ENCODE results near the gene NFKBIB.
"Not testable (repeated sequence)": the region's sequence is repeated elsewhere in the genome, so short reads cannot be mapped to it uniquely, and the experiment has no call there.

Gene NFKBIB

GRCh38 chr19:38880076-38880881, 19.5 kb upstream of the NFKBIB start:
- no peak for DNase-seq (ENCODE audit: extremely low read depth, low read depth)
- TF ChIP-seq, protein P1, sequence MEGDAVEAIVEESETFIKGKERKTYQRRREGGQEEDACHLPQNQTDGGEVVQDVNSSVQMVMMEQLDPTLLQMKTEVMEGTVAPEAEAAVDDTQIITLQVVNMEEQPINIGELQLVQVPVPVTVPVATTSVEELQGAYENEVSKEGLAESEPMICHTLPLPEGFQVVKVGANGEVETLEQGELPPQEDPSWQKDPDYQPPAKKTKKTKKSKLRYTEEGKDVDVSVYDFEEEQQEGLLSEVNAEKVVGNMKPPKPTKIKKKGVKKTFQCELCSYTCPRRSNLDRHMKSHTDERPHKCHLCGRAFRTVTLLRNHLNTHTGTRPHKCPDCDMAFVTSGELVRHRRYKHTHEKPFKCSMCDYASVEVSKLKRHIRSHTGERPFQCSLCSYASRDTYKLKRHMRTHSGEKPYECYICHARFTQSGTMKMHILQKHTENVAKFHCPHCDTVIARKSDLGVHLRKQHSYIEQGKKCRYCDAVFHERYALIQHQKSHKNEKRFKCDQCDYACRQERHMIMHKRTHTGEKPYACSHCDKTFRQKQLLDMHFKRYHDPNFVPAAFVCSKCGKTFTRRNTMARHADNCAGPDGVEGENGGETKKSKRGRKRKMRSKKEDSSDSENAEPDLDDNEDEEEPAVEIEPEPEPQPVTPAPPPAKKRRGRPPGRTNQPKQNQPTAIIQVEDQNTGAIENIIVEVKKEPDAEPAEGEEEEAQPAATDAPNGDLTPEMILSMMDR (IDR thresholded peaks at IDR 0.05; ENCODE audit: low read depth, low read length): no peak

- TF ChIP-seq, protein P1 (IDR thresholded peaks at IDR 0.05; ENCODE audit: low read depth, low read length): no peak
- no peak for DNase-seq (ENCODE audit: extremely low read depth, low read depth)
These were observed 18.7 kb upstream of the NFKBIB start for GRCh38 chr19:38880882-38881609.

- TF ChIP-seq, protein P1 (IDR thresholded peaks at IDR 0.05; ENCODE audit: low read depth, low read length): no peak
- no peak for DNase-seq (ENCODE audit: extremely low read depth, low read depth)
These were observed 16.5 kb upstream of the NFKBIB start for GRCh38 chr19:38883286-38883685.

DNA sequence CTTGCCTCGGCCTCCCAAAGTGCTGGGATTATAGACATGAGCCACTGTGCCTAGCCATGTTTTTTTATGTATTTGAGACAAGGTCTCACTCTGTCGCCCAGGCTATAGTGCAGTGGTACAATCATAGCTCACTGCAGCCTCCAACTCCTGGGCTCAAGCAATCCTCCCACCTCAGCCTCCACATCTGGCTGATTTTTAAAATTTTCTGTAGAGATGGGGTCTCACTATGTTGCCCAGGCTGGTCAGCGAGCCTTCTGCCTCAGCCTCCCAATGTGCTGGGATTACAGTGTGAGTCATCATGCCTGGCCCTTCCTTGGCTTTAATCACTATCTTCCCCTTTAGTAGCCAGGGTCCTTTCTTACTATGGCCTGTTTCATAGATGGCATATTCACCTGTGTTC, 15.1 kb upstream of the NFKBIB start:
- DNase-seq (ENCODE audit: extremely low read depth, low read depth): not testable (repeated sequence)

DNA sequence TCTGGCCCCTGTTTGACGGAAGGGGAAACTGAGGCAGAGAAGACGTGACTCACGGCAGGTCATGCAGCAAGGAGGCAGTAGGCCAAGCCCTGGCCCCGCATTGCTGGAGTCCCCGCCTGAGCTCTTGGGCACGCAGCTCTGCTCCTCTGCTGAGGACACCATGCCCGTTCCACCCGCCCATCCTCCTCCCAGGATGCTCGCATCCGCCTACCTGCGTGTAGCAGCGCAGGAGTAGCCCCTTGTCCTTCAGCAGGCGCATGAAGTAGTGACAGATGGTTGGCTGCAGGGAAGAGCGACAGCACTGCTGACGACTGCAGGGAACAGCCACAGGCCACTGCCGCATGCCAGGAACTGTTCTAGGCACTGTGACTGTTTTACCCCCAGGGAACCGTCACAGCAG, 10.9 kb upstream of the NFKBIB start:
- TF ChIP-seq, protein P1 (IDR thresholded peaks at IDR 0.05; ENCODE audit: low read depth, low read length): no peak
- no peak for DNase-seq (ENCODE audit: extremely low read depth, low read depth)

GRCh38 chr19:38889803-38890202, 10.0 kb upstream of the NFKBIB start:
- DNase-seq (ENCODE audit: extremely low read depth, low read depth): no peak
- TF ChIP-seq, protein P1 (IDR thresholded peaks at IDR 0.05; ENCODE audit: low read depth, low read length): no peak

- TF ChIP-seq, protein P1 (IDR thresholded peaks at IDR 0.05; ENCODE audit: low read depth, low read length): no peak
- no peak for DNase-seq (ENCODE audit: extremely low read depth, low read depth)
These were observed 9.1 kb upstream of the NFKBIB start for GRCh38 chr19:38890686-38891085.
